ENCODE data around the gene PSORS1C1. TPM values are rescaled to one million over a fixed set of nuclear protein-coding genes. Genes with fewer than 3 reads are reported as not detected.

Gene PSORS1C1, protein sequence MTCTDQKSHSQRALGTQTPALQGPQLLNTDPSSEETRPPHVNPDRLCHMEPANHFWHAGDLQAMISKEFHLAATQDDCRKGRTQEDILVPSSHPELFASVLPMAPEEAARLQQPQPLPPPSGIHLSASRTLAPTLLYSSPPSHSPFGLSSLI
- not detected in 2 replicates for total RNA-seq

DNA sequence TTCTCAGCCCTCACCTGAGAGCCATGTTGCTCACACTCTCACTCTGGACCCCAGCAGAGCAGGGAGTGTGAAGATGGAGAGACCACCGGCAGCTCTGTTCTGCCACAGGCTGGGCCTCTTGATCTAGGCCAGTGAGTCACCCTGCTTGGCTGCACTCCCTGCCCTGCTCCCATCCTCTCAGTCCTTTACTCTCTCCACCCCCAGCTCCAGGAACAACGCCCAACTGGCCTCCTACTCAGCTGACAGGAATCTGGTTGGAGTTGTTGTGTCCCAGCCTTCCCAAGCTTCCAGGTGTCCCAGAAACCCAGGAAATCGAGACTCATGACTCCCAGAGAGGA, at the start of gene PSORS1C1:
Gene PSORS1C1 (plus strand): TSS at position 260 of the 338 bp plus-strand sequence. CDS start 14,833 bp downstream, outside the sequence.
- intact Hi-C loops (cut with micrococcal nuclease): no loop called here

DNA sequence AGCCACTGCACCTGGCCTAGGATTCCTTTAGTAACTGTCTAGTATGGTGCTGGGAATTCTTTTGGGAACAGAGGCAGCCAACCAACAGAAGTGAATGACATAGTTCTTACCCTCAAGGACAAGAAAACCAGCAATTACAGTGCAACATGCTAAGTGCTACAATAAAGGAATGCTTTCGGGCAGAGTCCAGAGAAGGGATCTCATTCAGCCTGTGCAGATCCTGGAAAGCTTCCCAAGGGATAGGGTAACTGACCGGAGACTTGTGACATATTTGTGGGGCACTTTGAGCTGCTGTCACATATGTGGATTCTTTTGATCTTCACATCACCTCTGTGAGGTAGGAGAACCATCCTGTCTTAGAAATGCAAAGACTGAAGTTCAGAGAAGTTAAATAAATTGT, 49.0 kb upstream of the PSORS1C1 start:
- intact Hi-C loops (cut with micrococcal nuclease): loop anchor here (5.0 kb wide), 1 partner anchor 148 kb away; no protein-coding TSS in a partner anchor

DNA sequence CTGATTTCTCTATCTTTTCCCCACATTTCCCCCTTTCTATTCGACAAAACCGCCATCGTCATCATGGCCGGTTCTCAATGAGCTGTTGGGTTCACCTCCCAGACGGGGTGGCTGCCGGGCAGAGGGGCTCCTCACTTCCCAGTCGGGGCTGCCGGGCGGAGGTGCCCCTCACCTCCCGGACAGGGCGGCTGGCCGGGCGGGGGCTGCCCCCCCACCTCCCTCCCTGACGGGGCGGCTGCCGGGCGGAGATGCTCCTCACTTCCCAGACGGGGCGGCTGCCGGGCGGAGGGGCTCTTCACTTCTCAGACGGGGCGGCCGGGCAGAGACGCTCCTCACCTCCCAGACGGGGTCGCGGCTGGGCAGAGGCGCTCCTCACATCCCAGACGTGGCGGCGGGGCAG, 47.6 kb upstream of the PSORS1C1 start:
- intact Hi-C loops (cut with micrococcal nuclease): loop anchor here (5.0 kb wide), 1 partner anchor 150 kb away; no protein-coding TSS in a partner anchor

DNA sequence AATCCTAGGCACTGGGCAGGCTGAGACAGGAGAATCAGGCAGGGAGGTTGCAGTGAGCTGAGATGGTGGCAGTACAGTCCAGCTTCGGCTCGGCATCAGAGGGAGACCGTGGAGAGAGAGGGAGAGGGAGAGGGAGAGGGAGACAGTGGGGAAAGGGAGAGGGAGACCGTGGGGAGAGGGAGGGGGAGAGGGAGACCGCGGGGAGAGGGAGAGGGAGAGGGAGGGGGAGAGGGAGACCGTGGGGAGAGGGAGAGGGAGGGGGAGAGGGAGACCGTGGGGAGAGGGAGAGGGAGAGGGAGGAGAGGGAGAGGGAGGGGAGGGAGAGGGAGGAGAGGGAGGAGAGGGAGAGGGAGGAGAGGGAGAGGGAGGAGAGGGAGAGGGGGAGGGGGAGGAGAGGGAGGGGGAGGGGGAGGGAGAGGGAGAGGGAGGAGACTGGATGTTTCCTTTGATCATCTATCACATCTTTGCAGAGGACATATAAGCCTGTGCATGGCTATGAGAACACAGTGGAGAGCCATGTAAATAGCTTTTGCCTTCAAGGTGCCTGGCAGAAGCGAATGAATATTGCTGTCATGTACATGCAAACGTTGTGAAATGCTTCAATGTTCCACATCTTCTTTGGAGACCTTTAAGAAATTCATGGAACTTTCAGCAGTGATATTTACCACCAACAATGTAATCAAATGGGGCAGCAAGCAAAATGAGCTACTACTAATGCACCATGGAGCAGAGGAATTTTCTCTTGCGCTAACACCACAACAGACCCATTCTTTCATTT, 46.5 kb upstream of the PSORS1C1 start:
- intact Hi-C loops (cut with micrococcal nuclease): loop anchor here (5.0 kb wide), 1 partner anchor 151 kb away; no protein-coding TSS in a partner anchor

DNA sequence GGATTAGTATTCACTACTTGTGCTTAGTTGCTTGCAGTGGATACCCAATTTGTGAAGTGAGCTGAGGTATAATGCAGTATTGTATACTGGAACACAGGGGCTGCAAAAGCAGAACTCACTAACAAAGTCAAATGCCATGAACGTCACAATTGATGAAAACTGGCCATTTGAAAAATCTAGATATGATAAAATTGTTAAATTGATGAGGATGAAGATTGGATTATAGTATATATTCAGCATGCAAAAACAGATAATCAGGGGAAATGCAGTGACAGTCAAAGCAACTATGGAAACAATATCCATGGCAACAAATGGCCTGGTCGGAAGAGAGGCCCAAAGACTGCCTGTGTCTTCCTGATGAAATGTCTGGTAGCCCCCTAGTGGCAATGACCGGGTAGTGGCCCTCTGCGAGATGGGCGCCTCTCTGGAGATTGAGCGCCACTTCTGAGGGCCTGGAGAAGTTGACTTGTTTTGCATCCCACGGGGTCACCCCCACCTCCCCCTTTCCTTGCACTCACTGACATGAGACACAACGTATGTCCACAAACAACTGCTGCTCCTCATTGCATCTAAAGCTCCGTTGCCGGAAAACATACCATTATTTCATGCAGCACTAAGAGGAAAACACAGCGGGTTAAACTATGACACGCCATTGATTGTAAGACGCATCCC, 45.8 kb upstream of the PSORS1C1 start:
- intact Hi-C loops (cut with micrococcal nuclease): loop anchor here (5.0 kb wide), 1 partner anchor 152 kb away; no protein-coding TSS in a partner anchor

DNA sequence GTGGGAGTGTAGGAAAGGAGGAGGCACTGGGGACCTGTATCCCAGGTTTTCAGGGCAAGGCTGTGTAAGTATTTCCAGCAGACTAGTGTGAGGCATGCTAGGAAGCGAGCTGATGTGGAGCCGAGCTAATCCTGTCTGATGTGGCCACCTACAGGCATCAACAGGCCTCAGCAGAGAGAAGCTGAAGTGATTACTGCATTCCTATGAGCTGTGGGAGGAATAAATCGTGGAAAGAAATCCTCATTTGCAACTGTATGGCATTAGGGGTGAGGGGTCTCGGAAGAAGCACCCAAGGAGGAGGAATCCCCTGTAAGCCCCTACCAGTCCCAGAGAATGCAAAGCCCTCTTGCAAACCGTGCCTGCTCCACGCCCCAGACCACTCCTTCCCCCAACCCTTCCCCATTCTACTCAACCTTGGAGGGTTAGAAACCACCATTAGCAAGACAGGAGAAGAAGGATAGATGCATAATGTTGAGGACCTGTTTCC, 43.8 kb upstream of the PSORS1C1 start:
- intact Hi-C loops (cut with micrococcal nuclease): no loop called here

DNA sequence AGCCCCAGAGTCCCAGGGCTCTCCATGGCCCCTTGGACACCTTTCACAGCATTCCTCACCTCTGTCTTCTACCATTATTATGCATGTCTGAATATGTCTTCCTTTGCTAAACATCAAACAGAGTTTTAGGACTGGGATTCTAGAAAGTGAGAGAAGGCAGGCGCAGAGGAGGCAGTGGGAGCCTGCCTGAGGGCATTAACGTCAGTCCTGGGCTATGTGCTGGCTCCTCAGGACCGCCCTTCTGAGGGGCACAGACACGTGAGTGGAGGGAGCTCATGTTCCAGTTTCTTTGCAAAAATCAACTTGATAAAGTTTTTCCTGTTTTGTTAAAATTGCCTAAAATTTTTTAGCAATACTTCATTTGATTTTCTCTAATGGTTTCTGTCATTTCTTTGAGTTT, 40.2 kb upstream of the PSORS1C1 start:
- intact Hi-C loops (cut with micrococcal nuclease): no loop called here

DNA sequence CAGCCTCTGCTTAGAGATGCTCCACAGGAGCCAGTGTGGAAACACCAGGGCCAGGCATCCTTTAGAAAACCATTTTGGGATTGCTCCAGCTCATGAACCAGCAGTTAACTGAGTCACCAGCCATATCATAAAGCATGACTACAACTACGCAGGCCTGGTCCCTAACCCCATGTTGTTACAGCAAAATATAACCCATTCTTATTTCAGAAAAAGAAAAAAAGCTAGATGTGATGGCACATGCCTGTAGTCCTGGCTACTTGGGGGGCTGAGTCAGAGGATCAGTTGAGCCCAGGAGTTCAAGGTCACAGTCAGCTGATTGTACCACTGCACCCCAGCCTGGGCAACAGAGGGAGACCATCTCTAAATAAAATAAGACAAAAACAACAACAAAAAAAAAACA, 39.1 kb upstream of the PSORS1C1 start:
- intact Hi-C loops (cut with micrococcal nuclease): no loop called here

DNA sequence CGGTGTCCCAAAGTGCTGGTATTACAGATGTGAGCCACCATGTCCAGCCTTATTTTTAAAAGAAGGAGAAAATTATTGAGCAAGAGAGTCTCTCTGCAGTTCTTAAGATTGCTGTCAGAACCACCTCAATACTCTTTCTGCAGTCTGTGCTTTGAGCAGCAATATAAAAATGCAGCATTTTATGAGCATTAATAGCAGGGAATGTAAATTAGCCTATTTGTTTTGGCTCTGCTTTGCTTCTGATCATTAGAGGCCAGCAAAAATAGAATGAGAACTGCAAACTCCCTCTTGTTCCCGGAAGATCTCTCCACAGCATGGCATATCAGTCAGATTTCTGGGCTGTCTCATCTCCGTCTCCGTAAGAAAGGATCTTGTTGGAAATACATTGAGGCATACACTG, 38.0 kb upstream of the PSORS1C1 start:
- intact Hi-C loops (cut with micrococcal nuclease): no loop called here

DNA sequence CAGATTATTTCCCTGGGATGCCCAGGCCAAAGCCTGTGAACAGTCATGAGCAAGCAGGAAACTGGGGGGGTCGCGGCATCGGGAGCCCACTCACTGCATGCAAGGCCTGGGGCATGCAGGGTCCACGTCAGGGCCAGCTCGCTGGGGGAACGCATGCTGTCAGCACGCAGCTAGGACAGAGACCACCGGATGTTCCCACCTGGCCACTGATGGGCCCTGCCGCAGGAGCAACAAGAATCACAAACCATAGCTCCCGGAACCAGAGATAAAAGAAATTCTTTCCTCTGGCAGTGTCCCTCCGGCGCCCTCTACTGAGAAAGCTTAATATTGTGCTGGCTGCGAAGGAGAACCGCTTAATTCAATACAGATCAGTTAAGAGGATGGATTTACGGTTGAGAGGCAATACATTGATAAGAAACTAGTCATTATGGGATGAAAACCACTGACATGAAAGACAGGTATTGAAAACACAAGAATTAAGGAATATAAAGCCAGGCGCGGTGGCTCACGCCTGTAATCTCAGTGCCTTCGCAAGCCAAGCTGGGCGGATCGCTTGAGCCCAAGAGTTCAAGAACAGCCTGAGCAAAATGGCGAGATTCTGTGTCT, 34.8 kb upstream of the PSORS1C1 start:
- intact Hi-C loops (cut with micrococcal nuclease): loop anchor here (2.0 to 5.0 kb wide), 2 partner anchors 165 to 252 kb away; partner anchors contain the start of gene VARS2

DNA sequence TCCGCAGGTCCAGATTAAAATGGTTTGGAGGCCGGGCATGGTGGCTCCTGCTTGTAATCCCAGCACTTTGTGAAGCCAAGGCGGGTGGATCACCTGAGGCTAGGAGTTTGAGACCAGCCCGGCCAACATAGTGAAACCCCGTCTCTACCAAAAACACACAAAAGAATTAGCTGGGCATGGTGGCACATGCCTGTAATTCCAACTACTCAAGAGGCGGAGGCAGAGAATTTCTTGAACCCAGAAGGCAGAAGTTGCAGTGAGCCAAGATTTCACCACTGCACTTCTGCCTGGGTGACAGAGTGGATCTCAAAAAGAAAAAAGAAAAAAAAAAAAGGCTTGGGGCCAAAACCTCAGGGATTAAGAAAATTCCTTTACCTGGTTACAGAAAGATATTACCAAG, 32.7 kb upstream of the PSORS1C1 start:
- intact Hi-C loops (cut with micrococcal nuclease): loop anchor here (5.0 kb wide), 1 partner anchor 255 kb away; no protein-coding TSS in a partner anchor

DNA sequence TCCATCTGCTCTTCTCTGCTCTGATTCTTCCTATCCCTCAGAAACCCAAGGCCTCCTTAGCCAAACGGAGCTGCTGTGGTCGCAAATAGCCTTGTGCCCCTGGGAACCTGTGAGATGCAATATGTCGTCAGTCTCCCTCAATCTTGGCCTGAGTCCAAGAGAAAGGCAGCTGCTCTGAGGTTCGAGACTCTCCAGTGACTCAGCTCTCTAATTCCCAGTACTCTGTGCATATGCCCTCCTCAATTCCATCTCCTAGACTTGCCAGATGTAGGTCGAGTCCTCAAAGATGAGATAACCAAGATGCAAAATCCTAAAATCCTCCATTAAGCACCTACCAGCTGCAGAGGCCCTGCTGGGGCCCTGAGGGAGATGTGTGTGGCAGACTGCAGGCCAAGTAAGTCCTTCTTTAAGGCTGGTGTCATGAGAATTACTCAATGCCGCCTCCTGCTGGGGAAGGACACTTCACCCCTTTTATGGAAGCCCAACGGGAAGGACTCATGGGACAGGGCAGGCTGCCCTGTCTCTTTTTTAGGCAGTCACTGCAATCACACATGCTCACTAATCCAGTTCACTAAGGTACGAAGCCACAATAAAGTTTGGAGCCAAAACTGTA, 30.8 kb upstream of the PSORS1C1 start:
- intact Hi-C loops (cut with micrococcal nuclease): loop anchor here (5.0 kb wide), 1 partner anchor 257 kb away; no protein-coding TSS in a partner anchor

DNA sequence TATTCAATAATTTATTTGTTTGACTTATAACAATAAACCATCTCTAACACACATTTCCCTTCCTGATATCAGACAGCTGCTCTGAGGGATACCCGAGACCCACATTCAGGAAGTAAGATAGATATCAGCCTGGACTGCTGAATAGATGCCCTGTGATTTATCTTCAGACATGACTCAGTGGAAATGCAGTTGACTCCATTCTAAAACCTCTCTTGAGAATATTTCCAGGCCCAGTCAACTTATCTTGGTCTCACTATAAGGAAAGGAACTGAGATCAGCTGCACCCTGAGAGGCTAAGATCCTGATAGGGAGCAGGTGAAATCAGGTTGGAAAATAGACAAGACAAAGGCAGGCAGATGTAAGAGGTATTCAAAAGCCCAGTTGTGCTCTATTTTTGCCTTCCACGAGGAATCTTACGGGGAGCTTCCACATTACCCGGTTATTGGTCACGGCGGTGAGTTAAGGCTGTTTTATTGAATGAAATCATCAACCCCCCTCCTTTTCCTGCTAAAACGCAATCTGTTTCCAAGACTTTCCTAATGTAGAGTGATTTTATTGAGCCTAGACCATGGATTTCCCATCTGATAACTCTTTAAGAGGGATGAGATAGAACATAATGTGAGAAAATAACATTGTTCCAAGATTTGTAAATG, 27.7 kb upstream of the PSORS1C1 start:
- intact Hi-C loops (cut with micrococcal nuclease): loop anchor here (1.0 to 5.0 kb wide), 2 partner anchors 172 to 345 kb away; partner anchors contain the start of genes FLOT1 and IER3

DNA sequence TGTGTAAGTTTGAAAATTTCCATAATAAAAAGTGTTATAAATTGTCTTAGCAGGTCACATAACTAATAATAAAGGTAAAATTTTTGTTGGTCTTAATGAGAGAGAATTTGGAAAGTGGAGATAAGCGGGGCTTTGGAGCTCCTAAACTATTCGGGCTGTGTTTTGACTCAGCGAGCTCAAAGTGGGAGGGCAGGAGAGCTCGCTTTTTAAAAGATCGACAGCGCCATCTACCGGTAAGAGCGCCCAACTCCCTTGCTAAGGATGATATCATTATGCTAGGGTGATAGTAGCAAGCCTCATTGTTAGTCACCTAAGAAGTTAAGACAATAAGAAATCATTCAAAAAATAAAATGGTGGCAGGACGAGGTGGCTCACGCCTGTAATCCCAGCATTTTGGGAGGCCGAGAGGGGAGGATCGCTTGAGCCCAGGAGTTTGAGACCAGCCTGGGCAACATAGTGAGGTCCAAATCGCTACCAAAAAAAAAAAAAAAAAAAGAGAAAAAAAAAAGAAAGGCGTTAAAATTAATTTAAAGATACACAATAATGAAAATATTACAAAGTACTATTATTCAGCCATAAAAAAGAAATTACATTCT, 27.0 kb upstream of the PSORS1C1 start:
- intact Hi-C loops (cut with micrococcal nuclease): loop anchor here (1.0 to 5.0 kb wide), 2 partner anchors 172 to 345 kb away; partner anchors contain the start of genes FLOT1 and IER3

DNA sequence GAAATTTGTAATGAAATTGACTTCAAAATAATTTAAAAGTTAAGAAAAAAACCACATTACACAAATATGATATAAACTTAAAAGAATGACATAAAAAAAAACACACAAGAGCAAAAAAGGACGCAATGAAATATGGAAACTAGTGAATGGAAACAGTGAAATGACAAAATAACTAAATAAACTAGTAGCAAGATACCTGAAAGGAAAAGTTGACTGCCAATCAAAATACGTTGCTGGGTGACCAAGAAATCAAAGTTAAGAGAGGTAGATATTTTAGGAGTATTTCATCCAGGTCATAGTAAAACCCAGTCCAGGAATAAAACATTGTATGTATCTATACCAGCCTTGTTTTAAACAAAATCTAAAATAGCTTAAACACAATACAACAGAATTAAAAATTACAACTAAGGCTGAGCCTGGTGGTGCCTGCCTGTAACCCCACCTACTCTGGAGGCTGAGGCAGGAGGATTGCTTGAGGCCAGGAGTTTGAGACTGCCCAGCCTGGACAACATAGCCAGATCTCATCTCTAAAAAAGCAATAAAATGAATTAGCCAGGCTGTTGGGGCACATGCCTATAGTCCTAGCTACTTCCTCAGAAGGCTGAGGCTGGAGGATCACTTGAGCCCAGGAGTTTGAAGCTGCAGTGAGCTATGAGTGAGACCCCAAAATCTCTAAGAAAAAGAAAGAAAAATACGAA, 24.2 kb upstream of the PSORS1C1 start:
- intact Hi-C loops (cut with micrococcal nuclease): no loop called here

DNA sequence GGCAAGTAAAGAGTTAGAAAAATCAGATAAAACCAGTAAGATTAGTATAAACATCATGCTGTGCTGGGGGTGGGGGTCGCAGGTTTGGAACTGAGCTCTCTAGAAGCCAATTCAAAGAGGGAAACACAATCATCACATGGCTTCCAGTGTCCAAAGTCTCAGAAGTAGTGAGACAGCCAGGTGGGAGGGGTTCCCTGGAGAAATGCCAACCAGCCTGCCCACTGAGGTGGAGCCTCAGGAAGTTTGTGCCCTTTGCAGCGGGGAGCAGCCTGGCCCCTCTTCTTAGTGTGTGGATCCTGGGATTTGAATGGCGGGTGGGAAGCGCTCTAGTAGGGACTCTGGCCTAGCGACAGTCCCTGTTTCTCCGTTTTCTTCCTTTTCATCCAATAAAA, 23.6 kb upstream of the PSORS1C1 start:
- intact Hi-C loops (cut with micrococcal nuclease): no loop called here

DNA sequence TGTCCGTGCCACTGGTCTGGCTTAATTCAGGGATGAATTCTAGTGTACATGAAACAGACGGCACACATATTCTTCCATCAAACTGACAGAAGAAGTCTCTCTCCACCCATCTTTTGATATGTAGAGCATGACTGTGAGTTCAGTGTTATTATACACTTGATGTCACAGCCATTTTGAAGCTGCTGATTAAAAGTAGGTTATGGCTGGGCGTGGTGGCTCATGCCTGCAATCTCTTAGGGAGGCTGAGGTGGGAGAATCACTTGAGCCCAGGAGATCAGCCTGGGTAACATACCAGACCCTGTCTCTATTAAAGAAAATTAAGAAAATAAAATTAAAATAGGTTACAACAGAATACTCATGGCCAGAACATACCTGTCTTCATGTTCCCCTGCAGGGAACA, 22.9 kb upstream of the PSORS1C1 start:
- intact Hi-C loops (cut with micrococcal nuclease): no loop called here

DNA sequence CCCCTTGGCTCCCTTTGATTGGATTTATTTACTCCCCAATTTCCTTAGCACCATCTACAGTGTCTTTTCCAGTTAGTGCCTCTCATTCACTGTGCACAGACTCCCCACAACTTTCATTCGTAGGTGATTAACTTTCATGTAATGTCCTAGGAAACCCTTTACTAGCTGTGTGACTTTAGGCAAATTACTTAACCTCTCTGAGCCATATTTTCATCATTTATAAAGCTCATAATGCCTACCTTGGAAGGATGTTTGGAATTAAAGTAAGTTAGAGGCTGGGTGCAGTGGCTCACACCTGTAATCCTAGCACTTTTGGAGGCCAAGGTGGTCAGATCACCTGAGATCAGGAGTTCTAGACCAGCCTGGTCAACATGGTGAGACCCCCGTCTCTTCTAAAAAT, 22.4 kb upstream of the PSORS1C1 start:
- intact Hi-C loops (cut with micrococcal nuclease): no loop called here

DNA sequence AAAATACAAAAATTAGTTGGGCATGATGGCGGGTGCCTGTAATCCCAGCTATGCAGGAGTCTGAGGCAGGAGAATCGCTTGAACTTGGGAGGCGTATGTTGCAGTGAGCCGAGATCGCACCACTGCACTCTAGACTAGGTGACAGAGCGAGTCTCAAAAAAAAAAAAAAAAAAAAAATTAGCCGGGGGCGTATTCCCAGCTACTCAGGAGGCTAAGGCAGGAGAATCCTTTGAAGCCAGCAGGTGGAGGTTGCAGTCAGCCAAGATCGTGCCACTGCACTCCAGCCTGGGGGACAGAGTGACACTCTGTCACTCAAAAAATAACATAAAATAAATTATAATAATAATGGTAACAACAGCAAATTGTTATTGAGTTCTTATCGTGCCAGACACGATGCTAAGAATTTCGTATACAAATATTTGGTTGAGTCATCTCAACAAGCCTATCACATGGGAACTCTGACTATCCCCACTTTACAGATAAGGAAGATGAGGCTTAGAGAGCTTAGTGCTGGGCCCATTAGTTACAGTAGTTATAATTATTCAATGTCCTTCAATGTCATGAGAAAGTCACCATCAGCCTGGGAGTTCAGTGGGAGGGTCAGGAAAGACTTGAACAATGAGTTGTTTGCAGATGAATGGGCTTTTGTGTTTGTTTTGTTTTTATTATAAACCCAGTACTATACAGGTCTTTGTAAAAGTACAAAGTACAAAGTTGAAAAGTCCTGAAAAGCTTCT, 21.7 kb upstream of the PSORS1C1 start:
- intact Hi-C loops (cut with micrococcal nuclease): no loop called here

All from T-helper 2 cell treated with Interferon-gamma antibody and Interleukin-4, amounts not matched to agents 100 ng/mL and 5 ng/mL, for 36 hours (primary cell).